GM12874 (cell line): Measurements from ENCODE around the gene TMTC2.

Experiments
- TF ChIP-seq, protein P1 (sequence below): IDR thresholded peaks from 2 replicates; pipeline ENCODE4 v1.5.1; 2011; ENCODE audit warnings: low read depth, mild to moderate bottlenecking, control low read depth, low read length, moderate library complexity; ENCODE audit not compliant: insufficient read depth

The TMTC2 gene

DNA sequence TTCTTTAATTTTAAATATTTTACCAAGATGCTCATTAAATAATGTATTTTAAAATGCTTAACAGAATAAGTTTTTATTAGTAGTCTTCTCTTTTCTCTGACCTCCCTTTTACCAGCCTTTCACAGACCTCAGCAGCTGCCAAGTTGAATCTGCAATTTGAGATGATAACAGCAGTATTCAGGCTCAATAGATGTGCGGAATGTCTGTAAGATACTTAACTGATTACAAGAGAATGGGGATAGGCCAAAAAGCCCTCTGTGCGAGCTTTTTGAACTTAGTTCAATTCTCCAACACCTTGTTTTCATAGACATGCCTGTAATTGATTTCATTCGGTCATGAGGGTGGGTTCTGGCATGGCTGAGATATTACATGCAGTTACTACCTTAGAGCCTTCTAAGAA lies 277.2 kb downstream of the TMTC2 start:
- TF ChIP-seq, protein P1, sequence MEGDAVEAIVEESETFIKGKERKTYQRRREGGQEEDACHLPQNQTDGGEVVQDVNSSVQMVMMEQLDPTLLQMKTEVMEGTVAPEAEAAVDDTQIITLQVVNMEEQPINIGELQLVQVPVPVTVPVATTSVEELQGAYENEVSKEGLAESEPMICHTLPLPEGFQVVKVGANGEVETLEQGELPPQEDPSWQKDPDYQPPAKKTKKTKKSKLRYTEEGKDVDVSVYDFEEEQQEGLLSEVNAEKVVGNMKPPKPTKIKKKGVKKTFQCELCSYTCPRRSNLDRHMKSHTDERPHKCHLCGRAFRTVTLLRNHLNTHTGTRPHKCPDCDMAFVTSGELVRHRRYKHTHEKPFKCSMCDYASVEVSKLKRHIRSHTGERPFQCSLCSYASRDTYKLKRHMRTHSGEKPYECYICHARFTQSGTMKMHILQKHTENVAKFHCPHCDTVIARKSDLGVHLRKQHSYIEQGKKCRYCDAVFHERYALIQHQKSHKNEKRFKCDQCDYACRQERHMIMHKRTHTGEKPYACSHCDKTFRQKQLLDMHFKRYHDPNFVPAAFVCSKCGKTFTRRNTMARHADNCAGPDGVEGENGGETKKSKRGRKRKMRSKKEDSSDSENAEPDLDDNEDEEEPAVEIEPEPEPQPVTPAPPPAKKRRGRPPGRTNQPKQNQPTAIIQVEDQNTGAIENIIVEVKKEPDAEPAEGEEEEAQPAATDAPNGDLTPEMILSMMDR: no peak

DNA sequence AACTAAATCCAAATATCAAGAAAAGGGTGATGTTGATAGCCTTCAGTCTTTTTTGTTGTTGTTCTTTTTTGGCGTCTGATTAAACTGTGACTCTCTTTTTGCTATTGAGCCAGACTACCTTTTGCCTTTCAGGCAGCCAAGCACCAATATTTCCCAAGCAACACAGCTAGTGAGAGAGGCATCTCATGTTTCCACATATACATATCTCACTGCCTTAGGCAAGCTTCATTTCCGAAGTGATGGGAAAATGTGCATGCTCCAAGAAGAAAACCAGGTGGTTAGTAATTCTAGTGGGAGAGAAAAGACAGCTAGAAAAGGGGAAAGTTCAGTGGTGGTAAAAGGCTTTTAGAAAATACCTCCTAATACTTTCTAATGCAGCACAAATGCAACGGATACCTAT lies 277.7 kb downstream of the TMTC2 start:
- TF ChIP-seq, protein P1: no peak

DNA sequence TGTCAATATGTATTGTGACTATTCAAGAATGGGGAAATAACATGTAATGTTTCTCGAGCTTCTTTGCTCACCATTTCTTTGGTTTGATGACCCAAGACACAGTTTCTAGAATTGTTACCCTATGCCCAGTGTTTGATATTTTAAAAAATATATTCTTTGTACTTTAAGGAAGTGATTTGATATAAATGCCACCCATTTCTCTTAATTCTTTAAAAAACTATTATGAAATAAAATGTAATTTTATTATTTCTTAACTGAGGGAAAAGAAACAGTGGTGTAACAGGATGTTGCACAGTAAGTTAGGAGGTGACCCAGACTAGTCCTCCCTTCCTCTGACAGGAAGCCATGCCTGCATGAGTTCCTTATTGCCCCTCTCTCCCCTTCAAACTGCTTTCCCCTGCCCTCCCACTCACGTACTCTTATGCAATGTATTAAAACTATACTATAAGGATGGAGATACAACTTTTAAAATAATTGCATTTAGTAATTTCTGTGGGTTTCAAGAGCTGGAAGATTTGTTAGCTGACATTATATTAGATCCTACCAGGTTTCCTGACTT lies 279.4 kb downstream of the TMTC2 start:
- TF ChIP-seq, protein P1: no peak

DNA sequence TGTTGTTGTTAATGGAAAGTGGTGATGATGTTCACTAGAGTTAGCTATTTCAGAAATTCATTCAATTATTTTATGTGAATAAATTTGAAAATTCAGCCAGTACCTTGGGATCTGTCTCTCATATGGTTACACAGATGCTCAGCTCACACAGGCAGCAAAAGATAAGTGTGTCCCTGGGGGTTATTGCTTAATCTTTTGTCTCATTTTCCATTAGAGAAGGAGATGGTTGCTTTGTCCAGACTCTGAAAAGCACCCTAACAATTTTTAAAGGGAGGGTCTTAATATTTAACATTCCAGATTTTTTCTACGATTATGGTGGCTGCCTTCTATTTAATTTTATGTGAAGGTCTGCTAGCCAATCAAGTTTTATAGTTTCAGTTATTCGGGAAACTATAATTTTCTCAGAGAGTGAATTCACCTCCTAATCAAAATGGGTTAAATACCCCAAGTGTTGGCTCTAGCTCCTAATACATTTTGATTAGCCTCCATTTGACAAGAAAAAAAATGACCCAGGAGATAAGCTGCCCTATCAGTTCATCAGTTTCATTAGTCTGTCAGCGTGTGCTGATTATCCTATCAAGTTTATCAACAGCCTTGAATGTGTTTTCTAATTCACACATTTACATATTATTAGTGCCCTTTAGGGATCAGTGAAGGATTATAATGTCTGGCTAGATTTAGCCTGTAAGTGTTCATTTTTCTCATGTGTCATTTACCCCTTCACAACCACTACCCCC lies 282.1 kb downstream of the TMTC2 start:
- TF ChIP-seq, protein P1: no peak

DNA sequence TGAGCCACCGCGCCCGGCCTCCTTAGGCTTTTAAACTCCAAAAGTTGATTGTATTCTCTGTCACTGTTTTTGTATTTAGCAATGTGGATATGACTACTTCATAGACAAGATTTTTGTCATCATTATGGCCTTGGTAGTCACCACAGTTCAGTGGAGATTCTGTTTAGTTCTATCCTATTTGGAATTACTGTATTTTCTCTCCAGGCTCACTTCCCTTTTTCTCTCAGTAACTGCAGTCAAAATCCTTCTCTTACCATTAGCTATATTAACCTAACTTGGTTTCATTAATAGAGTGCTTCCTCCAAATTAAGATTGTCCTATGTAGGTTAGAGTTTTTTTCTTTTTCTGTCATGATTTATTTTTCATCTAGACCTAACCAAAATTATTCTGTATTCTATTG lies 283.9 kb downstream of the TMTC2 start:
- TF ChIP-seq, protein P1: no peak

DNA sequence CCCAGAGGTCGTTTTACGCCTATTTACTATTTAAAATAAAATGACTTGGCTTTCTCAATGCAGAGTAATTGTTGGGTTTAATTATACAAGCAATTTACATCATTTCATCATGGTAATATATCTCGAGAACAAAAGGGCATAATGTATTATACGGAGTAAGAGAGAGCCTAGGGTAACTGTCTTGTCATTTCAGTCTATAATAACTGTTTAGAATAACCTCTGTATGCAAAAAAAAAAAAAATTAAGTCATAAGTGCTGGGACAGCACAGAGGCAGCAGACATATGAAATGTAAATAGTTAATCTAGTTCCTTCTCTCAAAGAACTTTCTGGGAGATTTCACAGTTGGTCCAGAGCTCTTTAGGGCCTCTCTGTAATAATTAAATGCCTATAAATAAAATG lies 284.9 kb downstream of the TMTC2 start:
- TF ChIP-seq, protein P1: no peak

DNA sequence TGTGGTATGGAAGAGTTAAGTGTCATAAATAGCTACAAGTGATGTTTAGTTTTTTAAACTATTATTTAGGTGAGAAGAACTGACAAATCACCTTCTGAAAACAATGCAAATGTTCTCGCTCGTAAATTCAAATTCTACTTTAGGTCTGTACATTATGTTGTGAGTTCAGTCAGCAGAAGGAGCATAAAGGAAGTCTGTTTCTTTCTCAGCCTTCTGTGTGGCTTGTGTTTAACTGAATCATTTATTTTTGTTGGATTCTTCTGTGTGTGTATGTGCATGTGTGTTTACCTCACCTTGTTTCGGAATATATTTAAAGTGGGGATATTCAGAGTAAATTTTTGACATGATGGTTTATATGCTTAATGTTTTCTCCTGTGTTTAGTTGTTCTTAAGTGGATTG lies 285.9 kb downstream of the TMTC2 start:
- TF ChIP-seq, protein P1: no peak
